Kidney (tissue), 14 donors: ENCODE data around the gene NTRK3. TPM values are rescaled to one million over a fixed set of nuclear protein-coding genes. Genes with fewer than 3 reads are reported as not detected.

Source experiments
- DNase-seq, 5 donors: peaks; one replicate each; pipeline ENCODE4 v3.0.0-alpha.2; 2013 to 2020
- FAIRE-seq: peaks from 2 replicates; lab custom pipeline; 2012; peaks lifted over from hg19 to GRCh38; lab: Jason Lieb, UNC
- H3K27ac ChIP-seq, 2 donors: one replicate each; pipeline ENCODE4 v1.7.0; 2013; ENCODE audit warnings: low read depth in 2 of 2, low read length in 2 of 2, inconsistent platforms in 1 of 2
- H3K27me3 ChIP-seq: one replicate; pipeline ENCODE4 v1.7.1; 2013; ENCODE audit warnings: low read length, inconsistent platforms; ENCODE audit not compliant: control insufficient read depth, insufficient read depth
- H3K36me3 ChIP-seq, 3 donors: one replicate each; pipeline versions ENCODE4 v1.7.0 to v1.7.1; 2013; ENCODE audit warnings: low read length in 3 of 3, control low read depth in 1 of 3, inconsistent platforms in 1 of 3; ENCODE audit not compliant: insufficient read depth in 3 of 3, control insufficient read depth in 2 of 3
- H3K4me1 ChIP-seq, 3 donors: one replicate each; pipeline versions ENCODE4 v1.7.0 to v1.7.1; 2013; ENCODE audit warnings: low read length in 3 of 3, inconsistent platforms in 1 of 3, low read depth in 1 of 3; ENCODE audit not compliant: control insufficient read depth in 2 of 3, insufficient read depth in 2 of 3
- H3K4me3 ChIP-seq, 3 donors: one replicate each; pipeline versions ENCODE4 v1.7.0 to v1.8.1; 2013; ENCODE audit warnings: low read length in 3 of 3, control low read depth in 1 of 3, inconsistent platforms in 1 of 3
- H3K9ac ChIP-seq, 3 donors: one replicate each; pipeline versions ENCODE4 v1.7.0 to v1.7.1; 2013; ENCODE audit warnings: low read length in 3 of 3, control low read depth in 1 of 3, inconsistent platforms in 1 of 3
- H3K9me3 ChIP-seq, 3 donors: one replicate each; pipeline versions ENCODE4 v1.7.0 to v1.7.1; 2013; ENCODE audit warnings: low read length in 3 of 3, control low read depth in 1 of 3, inconsistent platforms in 1 of 3; ENCODE audit not compliant: control insufficient read depth in 2 of 3, insufficient read depth in 1 of 3
- CTCF ChIP-seq: IDR thresholded peaks from 3 replicates; pipeline ENCODE4 v1.5.1; 2012; ENCODE audit warnings: mild to moderate bottlenecking, moderate library complexity, borderline replicate concordance; ENCODE audit not compliant: insufficient read depth; ENCODE audit errors: extremely low read depth
- intact Hi-C: fragments of 100-400 bp; cut with DNase I; formaldehyde crosslinking; loops from one replicate; pipeline ENCODE4 v1.11.1; 2022
- polyA plus RNA-seq: library from polyadenylated mRNA; stranded (reverse); fragments of 350-450 nt; fragmentation: Illumina TruSeq; extraction: RNeasy Lipid Tissue Mini Kit (QIAGEN cat#74804); gene quantifications from one replicate; pipeline ENCODE4 v1.2.3, GENCODE V29; 2014; ENCODE audit warnings: low read depth, low replicate concordance; ENCODE audit not compliant: insufficient read depth
- total RNA-seq: library from RNA; stranded (reverse); fragmentation: NEBNext Ultra II Directional; extraction: Animal tissue kit (Norgen Biotek cat#: 25700); gene quantifications from one replicate; pipeline ENCODE4 v1.2.1, GENCODE V29; 2021
- donor health status: control.
- donor health status: control.
- donor health status: control.
- donor health status: control.
- donor health status: control.
- donor health status: DM: yes; HTN: yes; CAD: no.
- donor health status: Normal renal cell carcinoma (clear cell type).

The NTRK3 gene
- total and polyA plus RNA-seq, 2 donors from 2014 or later: 8.9 to 25.5 TPM

- DNase-seq (no peak), FAIRE-seq (no peak)
- Histone ChIP-seq H3K9ac (no peak overlapping the region), H3K9me3 (no peaks in the 10 kb centered on the region), H3K4me1 (no peaks in the 10 kb centered on the region), H3K36me3 (no peaks in the 10 kb centered on the region), H3K27me3 (no peaks in the 10 kb centered on the region), H3K4me3 (no peak overlapping the region), H3K27ac (no peak overlapping the region)
- TF ChIP-seq CTCF: no peak
- intact Hi-C loops: no loop called here
Observed at GRCh38 chr15:87877822-87878542, 378.6 kb downstream of the NTRK3 start.

- no peak for TF ChIP-seq CTCF
- Histone ChIP-seq H3K9ac (no peak overlapping the region), H3K27me3 (no peaks in the 10 kb centered on the region), H3K4me3 (no peak overlapping the region), H3K9me3 (no peaks in the 10 kb centered on the region), H3K27ac (no peak overlapping the region), H3K4me1 (no peaks in the 10 kb centered on the region), H3K36me3 (no peaks in the 10 kb centered on the region)
- FAIRE-seq: no peak
- intact Hi-C loops: no loop called here
- DNase-seq: no peak
Observed at GRCh38 chr15:87877114-87877810, 379.3 kb downstream of the NTRK3 start.

- Histone ChIP-seq H3K36me3 (no peaks in the 10 kb centered on the region), H3K27me3 (no peaks in the 10 kb centered on the region), H3K27ac (no peak overlapping the region), H3K9me3 (no peaks in the 10 kb centered on the region), H3K4me1 (no peaks in the 10 kb centered on the region), H3K9ac (no peak overlapping the region), H3K4me3 (no peak overlapping the region)
- DNase-seq: peak; percentile 36 to 66 (median 47)
- intact Hi-C loops: no loop called here
- no peak for FAIRE-seq
- no peak for TF ChIP-seq CTCF
Observed at GRCh38 chr15:87874896-87875711, 381.4 kb downstream of the NTRK3 start.
